ENCODE results near the gene JAZF1.

DNA sequence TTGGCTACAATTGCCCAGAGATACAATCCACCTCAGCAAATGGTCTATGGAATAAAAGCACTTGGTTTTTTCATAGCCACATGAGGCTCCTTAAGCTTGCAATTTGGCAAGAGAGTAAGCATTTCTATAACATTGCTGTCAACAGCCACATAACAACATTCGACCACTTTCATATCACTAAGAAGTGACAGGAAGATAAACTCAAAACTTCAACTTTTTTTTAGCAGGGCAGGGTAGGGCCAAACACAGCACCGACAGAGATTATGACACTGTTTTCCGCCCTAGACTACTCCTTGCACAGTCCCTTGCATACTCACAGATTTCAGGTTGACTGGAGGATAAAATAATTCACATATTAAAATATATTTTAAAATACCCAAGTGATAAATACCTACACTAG is 185.4 kb downstream of the JAZF1 start:
- TF ChIP-seq CTCF (IDR thresholded peaks at IDR 0.05) (no peak), POLR2A (IDR thresholded peaks at IDR 0.05; ENCODE audit: low read depth) (no peak), POLR2AphosphoS5 (IDR thresholded peaks at IDR 0.05) (no peak)
